ENCODE results near the gene EPB41L4A. TPM values are rescaled to one million over a fixed set of nuclear protein-coding genes. Genes with fewer than 3 reads are reported as not detected.

Gene EPB41L4A
- total RNA-seq, 1 experiment from 2014 or later: 0.87 TPM

GRCh38 chr5:112312295-112313275 lies 106.5 kb downstream of the EPB41L4A start:
- H3K27me3 ChIP-seq (ENCODE audit: control insufficient read depth, insufficient read depth, low read length): no peaks in the 10 kb centered on the region
- no peak for ATAC-seq
- no peaks in the 10 kb centered on the region for H3K4me1 ChIP-seq (ENCODE audit: control insufficient read depth, insufficient read depth, low read length)
- BruUV-seq (replicated peaks): no TSS peak
- ChIA-PET POLR2A (no interaction called here), CTCF (no interaction called here)
- no peak for TF ChIP-seq CTCF (IDR thresholded peaks at IDR 0.05)
- no peak for TF ChIP-seq TCF7L2 (IDR thresholded peaks at IDR 0.05; ENCODE audit: low read depth, low read length)
- no peak for TF ChIP-seq SIN3A (IDR thresholded peaks at IDR 0.05; ENCODE audit: borderline replicate concordance, insufficient read depth, low read depth, low read length)
- TF ChIP-seq, protein P1, sequence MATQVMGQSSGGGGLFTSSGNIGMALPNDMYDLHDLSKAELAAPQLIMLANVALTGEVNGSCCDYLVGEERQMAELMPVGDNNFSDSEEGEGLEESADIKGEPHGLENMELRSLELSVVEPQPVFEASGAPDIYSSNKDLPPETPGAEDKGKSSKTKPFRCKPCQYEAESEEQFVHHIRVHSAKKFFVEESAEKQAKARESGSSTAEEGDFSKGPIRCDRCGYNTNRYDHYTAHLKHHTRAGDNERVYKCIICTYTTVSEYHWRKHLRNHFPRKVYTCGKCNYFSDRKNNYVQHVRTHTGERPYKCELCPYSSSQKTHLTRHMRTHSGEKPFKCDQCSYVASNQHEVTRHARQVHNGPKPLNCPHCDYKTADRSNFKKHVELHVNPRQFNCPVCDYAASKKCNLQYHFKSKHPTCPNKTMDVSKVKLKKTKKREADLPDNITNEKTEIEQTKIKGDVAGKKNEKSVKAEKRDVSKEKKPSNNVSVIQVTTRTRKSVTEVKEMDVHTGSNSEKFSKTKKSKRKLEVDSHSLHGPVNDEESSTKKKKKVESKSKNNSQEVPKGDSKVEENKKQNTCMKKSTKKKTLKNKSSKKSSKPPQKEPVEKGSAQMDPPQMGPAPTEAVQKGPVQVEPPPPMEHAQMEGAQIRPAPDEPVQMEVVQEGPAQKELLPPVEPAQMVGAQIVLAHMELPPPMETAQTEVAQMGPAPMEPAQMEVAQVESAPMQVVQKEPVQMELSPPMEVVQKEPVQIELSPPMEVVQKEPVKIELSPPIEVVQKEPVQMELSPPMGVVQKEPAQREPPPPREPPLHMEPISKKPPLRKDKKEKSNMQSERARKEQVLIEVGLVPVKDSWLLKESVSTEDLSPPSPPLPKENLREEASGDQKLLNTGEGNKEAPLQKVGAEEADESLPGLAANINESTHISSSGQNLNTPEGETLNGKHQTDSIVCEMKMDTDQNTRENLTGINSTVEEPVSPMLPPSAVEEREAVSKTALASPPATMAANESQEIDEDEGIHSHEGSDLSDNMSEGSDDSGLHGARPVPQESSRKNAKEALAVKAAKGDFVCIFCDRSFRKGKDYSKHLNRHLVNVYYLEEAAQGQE (IDR thresholded peaks at IDR 0.05; ENCODE audit: insufficient read depth in 1 of 2, low read depth in 2 of 2, low read length in 1 of 2): no peak
- TF ChIP-seq POLR2AphosphoS5 (IDR thresholded peaks at IDR 0.05; ENCODE audit: low read depth, low read length): no peak
- no peaks in the 10 kb centered on the region for H3K9me3 ChIP-seq (ENCODE audit: control insufficient read depth, insufficient read depth, low read depth, low read length)
- DNase-seq (ENCODE audit: low read depth, low spot score): no peak
- H3K4me3 ChIP-seq (ENCODE audit: low read depth in 2 of 2, low read length in 2 of 2): no peak overlapping the region
- in situ Hi-C loops (cut with HindIII; ENCODE audit: low pct_unique_long_range_greater_than_20kb, low sequenced_read_pairs): no loop called here
- no peaks in the 10 kb centered on the region for H3K36me3 ChIP-seq (ENCODE audit: control insufficient read depth, insufficient read depth, low read length)
- intact Hi-C loops (cut with micrococcal nuclease; ENCODE audit: unreplicated experiment): no loop called here
- H3K27ac ChIP-seq (ENCODE audit: low read length): no peak overlapping the region

- DNase-seq (ENCODE audit: low read depth, low spot score) (no peak), ATAC-seq (no peak)
- no peaks in the 10 kb centered on the region for H3K36me3 ChIP-seq (ENCODE audit: control insufficient read depth, insufficient read depth, low read length)
- POLR2A ChIA-PET: no interaction called here
- TF ChIP-seq TCF7L2 (IDR thresholded peaks at IDR 0.05; ENCODE audit: low read depth, low read length) (no peak), CTCF (IDR thresholded peaks at IDR 0.05) (no peak), SIN3A (IDR thresholded peaks at IDR 0.05; ENCODE audit: borderline replicate concordance, insufficient read depth, low read depth, low read length) (no peak)
- TF ChIP-seq, protein P1 (IDR thresholded peaks at IDR 0.05; ENCODE audit: insufficient read depth in 1 of 2, low read depth in 2 of 2, low read length in 1 of 2): no peak
- no peaks in the 10 kb centered on the region for H3K4me1 ChIP-seq (ENCODE audit: control insufficient read depth, insufficient read depth, low read length)
- no peak overlapping the region for H3K4me3 ChIP-seq (ENCODE audit: low read depth in 2 of 2, low read length in 2 of 2)
- H3K27me3 ChIP-seq (ENCODE audit: control insufficient read depth, insufficient read depth, low read length): no peaks in the 10 kb centered on the region
- H3K27ac ChIP-seq (ENCODE audit: low read length): no peak overlapping the region
- intact Hi-C loops (cut with micrococcal nuclease; ENCODE audit: unreplicated experiment): no loop called here
- BruUV-seq (replicated peaks): no TSS peak
- CTCF ChIA-PET: no interaction called here
- no peaks in the 10 kb centered on the region for H3K9me3 ChIP-seq (ENCODE audit: control insufficient read depth, insufficient read depth, low read depth, low read length)
- in situ Hi-C loops (cut with HindIII; ENCODE audit: low pct_unique_long_range_greater_than_20kb, low sequenced_read_pairs): no loop called here
Observed at GRCh38 chr5:112310746-112311145, 108.3 kb downstream of the EPB41L4A start.
